DLD1 (cell line): ENCODE measurements around the gene SSB.
"Not testable (repeated sequence)": the region's sequence is repeated elsewhere in the genome, so short reads cannot be mapped to it uniquely, and the experiment has no call there.

Experiments used
- in situ Hi-C: cut with HindIII; loops from 2 replicates; pipeline ENCODE4 v1.10.0; 2017; ENCODE audit warnings: low sequenced_read_pairs

Gene SSB

DNA sequence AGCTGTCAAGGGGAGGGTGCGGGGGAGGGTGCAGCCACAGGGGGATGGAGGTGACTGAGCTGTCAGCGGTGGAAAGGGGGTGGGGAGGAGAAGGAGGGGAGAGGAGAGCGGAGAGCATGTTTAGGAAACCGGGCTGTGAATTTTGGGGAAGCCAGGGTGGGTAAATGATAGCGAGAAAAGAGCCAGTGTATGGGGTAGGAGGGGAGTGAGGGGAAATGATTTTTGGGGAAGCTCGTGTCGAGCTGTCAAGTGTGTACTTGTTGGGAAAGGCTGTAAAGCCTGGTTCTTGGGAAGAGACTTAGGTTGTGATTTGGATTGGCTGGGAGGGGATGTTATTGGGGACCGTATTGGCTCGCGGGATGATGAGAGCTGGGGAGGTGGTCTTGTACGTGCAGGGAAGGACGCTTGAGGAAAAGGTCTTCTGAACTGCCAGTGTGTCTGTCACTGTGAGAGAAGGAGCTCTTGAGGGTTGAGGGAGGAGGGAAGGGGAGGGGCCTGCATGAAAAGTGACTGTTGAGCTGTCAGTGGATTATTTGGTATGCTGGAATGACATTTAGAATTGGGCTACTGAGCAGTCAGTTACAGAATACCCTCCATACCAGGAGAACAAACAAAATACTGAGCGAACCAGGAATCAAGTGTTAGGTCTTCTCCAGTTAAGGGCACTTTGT is 29.6 kb downstream of the SSB start:
- in situ Hi-C loops, result no loop called here

DNA sequence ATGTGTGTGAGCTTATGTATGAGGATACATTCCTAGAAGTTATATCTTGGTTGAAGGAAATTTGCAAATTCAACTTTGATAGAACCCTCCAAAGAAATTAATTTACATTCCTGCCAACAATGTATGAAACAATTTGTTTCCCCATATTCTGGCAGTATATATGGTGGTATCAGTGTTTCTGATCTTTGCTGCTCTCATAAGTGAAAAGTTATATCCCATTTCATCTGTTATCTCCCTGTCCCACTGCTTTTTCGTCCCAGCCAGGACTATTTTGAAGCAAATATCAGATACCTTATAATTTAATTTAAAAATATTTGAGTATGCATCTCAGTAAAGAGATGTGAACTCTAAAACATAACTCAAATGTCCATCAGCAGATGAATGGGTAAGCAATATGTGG is 35.7 kb downstream of the SSB start:
- in situ Hi-C loops, result no loop called here

DNA sequence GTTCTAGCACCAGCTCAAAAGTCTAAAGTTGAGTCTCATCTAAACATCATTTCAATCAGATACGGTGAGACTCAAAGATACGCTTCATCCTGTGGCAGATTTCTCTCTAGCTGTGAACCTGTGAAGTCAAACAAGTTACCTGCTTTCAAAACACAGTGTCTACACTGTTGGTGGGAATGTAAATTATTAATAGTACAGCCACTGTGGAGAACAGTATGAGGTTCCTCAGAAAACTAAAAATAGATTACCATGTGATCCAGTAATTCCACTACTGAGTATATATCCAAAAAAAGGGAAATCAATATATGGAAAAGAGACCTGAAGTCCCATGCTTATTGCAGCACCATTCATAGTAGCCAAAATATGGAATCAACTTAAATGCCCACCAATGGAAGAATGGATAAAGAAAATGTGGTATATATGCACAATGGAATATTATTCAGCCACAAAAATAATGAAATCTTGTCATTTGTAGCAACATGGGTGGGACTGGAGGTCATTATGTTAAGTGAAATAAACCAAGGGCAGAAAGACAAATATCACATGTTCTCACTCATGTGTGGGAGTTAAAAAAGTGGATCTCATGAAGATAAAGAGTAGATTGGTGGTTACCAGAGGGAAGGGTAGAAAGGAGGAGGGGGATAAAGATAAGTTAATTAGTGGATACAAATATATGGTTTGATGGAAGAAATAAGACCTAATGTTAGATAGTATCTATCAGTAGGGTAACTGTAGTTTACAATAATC is 40.2 kb downstream of the SSB start:
- in situ Hi-C loops, result no loop called here

GRCh38 chr2:169839954-169840746 is 41.5 kb downstream of the SSB start:
- in situ Hi-C loops, result no loop called here

- in situ Hi-C loops, result no loop called here
Measured at GRCh38 chr2:169840747-169841142, 42.1 kb downstream of the SSB start.

- in situ Hi-C loops, result not testable (repeated sequence)
Measured at GRCh38 chr2:169841625-169842024, 43.0 kb downstream of the SSB start.

DNA sequence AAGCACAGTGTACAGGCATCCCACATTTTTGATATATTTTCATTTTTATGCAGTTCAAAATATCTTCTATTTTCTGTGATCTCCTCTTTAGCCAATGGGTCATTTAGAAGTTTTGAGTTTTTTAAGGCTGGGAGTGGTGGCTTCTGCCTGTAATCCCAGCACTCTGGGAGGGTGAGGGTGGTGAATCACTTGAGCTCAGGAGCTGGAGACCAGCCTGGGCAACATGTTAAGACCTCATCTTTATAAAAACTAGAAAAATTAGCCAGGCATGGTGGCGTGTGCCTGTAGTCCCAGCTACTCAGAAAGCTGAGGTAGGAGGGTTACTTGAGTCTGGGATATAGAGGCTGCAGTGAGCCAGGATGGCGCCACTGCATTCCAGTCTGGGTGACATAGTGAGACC is 46.3 kb downstream of the SSB start:
- in situ Hi-C loops, result no loop called here

DNA sequence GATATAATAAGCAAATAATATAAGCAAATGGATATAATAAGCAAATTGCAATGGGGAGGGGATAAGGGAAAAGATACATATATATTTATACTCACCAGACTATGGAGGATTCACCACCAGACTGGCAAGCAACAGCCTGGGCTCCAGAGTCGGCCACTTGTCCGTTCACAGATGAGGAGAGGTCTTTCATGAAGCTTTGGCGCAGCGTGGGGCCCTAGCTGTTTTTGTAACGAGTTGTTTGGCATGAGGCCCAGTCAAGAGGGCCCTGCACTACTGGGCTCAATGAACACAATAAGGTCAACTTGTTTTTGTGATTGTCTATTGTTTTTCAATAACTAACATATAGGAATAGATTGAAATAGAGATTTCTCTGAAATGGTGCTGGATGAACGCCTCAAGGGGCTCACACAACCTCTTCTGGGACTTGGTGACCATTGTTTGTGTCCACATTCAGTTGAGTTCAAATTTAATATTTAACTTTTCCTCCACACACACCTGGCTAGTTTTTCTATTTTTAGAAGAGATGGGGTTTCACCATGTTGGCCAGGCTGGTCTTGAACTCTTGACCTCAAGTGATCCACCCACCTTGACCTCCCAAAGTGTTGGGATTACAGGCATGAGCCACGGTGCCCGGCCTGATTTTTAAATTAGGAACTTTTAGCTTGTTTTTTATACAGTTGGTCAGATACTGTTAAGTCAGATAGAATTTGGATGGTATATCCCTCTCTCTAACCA is 50.5 kb downstream of the SSB start:
- in situ Hi-C loops, result not testable (repeated sequence)

DNA sequence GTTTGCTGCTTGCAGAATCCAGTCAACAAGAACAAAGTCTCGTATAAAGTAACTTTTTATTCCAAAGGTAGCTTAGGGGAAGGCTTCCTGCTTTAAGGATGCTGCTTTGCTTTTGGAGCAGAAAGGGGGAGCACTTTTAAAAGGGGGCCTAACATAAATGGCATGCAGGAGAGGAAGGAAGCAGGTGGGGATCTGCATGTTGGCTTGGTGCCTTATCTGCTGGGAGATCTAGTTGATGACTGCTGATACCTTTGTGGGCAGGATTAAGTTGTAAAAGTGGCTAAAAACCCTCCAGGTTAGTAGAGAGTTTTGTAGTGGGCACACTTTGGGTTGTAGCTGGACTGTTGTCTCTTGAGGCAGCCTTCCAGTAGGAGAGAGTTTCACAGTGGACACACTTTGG is 51.0 kb downstream of the SSB start:
- in situ Hi-C loops, result no loop called here

GRCh38 chr2:169853041-169853668 is 54.5 kb downstream of the SSB start:
- in situ Hi-C loops, result no loop called here

- in situ Hi-C loops, result not testable (repeated sequence)
Measured at GRCh38 chr2:169855281-169856258, 56.9 kb downstream of the SSB start.

DNA sequence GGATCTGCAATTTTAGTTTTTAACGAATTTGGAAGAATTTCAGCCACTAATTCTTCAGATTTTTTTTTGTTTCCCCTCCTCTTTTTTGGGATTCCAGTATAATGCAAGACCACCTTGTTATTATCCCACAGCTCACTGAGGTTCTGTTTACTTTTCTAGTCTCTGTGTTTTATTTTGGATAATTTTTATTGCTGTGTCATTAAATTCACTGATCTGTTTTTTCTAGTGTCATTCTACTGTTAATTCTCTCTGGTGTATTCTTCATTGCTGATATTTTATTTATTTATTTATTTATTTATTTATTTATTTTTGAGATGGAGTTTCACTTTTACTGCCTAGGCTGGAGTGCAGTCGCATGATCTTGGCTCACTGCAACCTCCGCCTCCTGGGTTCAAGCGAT is 60.8 kb downstream of the SSB start:
- in situ Hi-C loops, result no loop called here

- in situ Hi-C loops, result no loop called here
Measured at GRCh38 chr2:169860149-169860548, 61.5 kb downstream of the SSB start.
